Testis (tissue), 2 donors: ENCODE results near the gene HACL1.

Source experiments
- POLR2A ChIP-seq: fragments of 450-650 bp; IDR thresholded peaks from one replicate; pipeline ENCODE4 v1.6.1; 2017; ENCODE audit warnings: antibody characterized with exemption, mild to moderate bottlenecking, moderate library complexity
- TF ChIP-seq, protein P1 (sequence below), 3 experiments: fragments of 450-650 bp in 2 of 3; fragments of 200-600 bp in 1 of 3; sonication (generic) in 1 of 3; IDR thresholded peaks; one replicate each; pipeline ENCODE4 v1.5.1; 2016 to 2019; ENCODE audit warnings: antibody characterized with exemption in 3 of 3, mild to moderate bottlenecking in 2 of 3, moderate library complexity in 1 of 3

DNA sequence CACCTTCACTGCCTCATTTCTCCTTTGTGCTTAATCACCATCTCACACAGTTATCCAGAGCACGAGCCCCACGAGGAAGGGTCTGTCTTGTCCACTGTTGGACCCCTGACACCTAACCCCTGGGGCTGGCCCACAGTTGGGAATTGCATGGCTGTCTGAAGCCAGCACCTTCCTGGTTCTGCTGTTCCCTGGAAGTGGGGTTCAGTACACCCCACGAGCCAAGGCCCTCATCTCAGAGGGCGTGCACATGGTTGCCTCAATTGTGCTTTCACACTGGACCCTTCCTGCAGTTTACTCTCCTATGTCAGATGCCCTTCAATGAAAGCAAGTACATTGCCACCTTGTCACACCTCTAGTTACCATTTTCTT is 30.8 kb upstream of the HACL1 start:
- TF ChIP-seq, protein P1, sequence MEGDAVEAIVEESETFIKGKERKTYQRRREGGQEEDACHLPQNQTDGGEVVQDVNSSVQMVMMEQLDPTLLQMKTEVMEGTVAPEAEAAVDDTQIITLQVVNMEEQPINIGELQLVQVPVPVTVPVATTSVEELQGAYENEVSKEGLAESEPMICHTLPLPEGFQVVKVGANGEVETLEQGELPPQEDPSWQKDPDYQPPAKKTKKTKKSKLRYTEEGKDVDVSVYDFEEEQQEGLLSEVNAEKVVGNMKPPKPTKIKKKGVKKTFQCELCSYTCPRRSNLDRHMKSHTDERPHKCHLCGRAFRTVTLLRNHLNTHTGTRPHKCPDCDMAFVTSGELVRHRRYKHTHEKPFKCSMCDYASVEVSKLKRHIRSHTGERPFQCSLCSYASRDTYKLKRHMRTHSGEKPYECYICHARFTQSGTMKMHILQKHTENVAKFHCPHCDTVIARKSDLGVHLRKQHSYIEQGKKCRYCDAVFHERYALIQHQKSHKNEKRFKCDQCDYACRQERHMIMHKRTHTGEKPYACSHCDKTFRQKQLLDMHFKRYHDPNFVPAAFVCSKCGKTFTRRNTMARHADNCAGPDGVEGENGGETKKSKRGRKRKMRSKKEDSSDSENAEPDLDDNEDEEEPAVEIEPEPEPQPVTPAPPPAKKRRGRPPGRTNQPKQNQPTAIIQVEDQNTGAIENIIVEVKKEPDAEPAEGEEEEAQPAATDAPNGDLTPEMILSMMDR (IDR thresholded peaks at IDR 0.05): no peak
- TF ChIP-seq POLR2A: no peak
